OCI-LY7 (cell line): ENCODE measurements around the gene FNTB. TPM values are rescaled to one million over a fixed set of nuclear protein-coding genes. Genes with fewer than 3 reads are reported as not detected.

Experiments used
- BruUV-seq: library from RNA; stranded (reverse); fragments of 400-500 nt; replicated peaks from 2 replicates; lab custom pipeline; 2021; lab: Mats Ljungman, UMichigan
- CTCF ChIA-PET: fragments of 300-600 bp; sonication (Branson Sonifier 250); formaldehyde crosslinking; loops from one replicate; lab custom pipeline; 2022; ENCODE audit warnings: antibody characterized with exemption; ENCODE audit not compliant: unreplicated experiment; lab: Charles Lee
- POLR2A ChIA-PET: fragments of 300-600 bp; sonication (Branson Sonifier 250); formaldehyde crosslinking; loops from one replicate; lab custom pipeline; 2022; ENCODE audit warnings: antibody characterized with exemption; lab: Charles Lee
- DNase-seq: peaks from one replicate; pipeline ENCODE4 v3.0.0-alpha.2; 2015; ENCODE audit warnings: low spot score
- H2AFZ ChIP-seq: fragments of 200-600 bp; sonication (generic), shearing (Covaris generic); 2 replicates; pipeline ENCODE4 v1.6.1; 2014; ENCODE audit warnings: mild to moderate bottlenecking, antibody characterized with exemption, low read length, moderate library complexity
- H3K27ac ChIP-seq: fragments of 200-600 bp; sonication (generic); 2 replicates; pipeline ENCODE4 v1.5.1; 2014; ENCODE audit warnings: mixed run types, low read depth, mild to moderate bottlenecking, moderate library complexity, low read length, inconsistent platforms; ENCODE audit not compliant: poor library complexity, severe bottlenecking
- H3K36me3 ChIP-seq: fragments of 200-600 bp; sonication (generic); 2 replicates; pipeline ENCODE4 v1.6.1; 2014; ENCODE audit warnings: mild to moderate bottlenecking, antibody characterized with exemption, low read length, moderate library complexity, mixed read lengths; ENCODE audit not compliant: insufficient read depth
- H3K4me1 ChIP-seq: fragments of 200-600 bp; sonication (generic); 2 replicates; pipeline ENCODE4 v1.5.1; 2014; ENCODE audit warnings: mild to moderate bottlenecking, low read length; ENCODE audit not compliant: insufficient read depth, poor library complexity, severe bottlenecking
- H3K4me2 ChIP-seq: fragments of 200-600 bp; sonication (generic); 2 replicates; pipeline ENCODE4 v1.6.1; 2014; ENCODE audit warnings: mild to moderate bottlenecking, low read length
- H3K4me3 ChIP-seq: fragments of 200-600 bp; sonication (generic); 2 replicates; pipeline ENCODE4 v1.5.1; 2014; ENCODE audit warnings: mild to moderate bottlenecking, low read depth, low read length; ENCODE audit not compliant: poor library complexity, severe bottlenecking
- H3K79me2 ChIP-seq: fragments of 200-600 bp; sonication (generic); 2 replicates; pipeline ENCODE4 v1.6.1; 2016; ENCODE audit warnings: low read depth, mild to moderate bottlenecking, low read length, moderate library complexity, mixed read lengths; ENCODE audit not compliant: insufficient read depth
- H3K9me2 ChIP-seq: fragments of 200-600 bp; sonication (generic); 2 replicates; pipeline ENCODE4 v1.6.1; 2016; ENCODE audit warnings: mild to moderate bottlenecking, low read length, mixed read lengths; ENCODE audit not compliant: insufficient read depth
- H3K9me3 ChIP-seq: fragments of 200-600 bp; sonication (generic); 2 replicates; pipeline ENCODE4 v1.6.1; 2014; ENCODE audit warnings: mild to moderate bottlenecking, mixed run types, low read length, mixed read lengths
- H4K20me1 ChIP-seq: fragments of 200-600 bp; sonication (generic); 2 replicates; pipeline ENCODE4 v1.6.1; 2014; ENCODE audit warnings: mild to moderate bottlenecking, antibody characterized with exemption, low read length, moderate library complexity, mixed read lengths; ENCODE audit not compliant: insufficient read depth
- EZH2phosphoT487 ChIP-seq: fragments of 200-600 bp; sonication (generic); IDR thresholded peaks from 2 replicates; pipeline ENCODE4 v1.6.1; 2018; ENCODE audit warnings: low read depth, borderline replicate concordance, mild to moderate bottlenecking, mixed run types, antibody characterized with exemption, low read length, moderate library complexity, mixed read lengths
- intact Hi-C: fragments of 100-400 bp; cut with micrococcal nuclease; formaldehyde crosslinking; loops from one replicate; pipeline ENCODE4 v1.10.0; 2022; ENCODE audit not compliant: unreplicated experiment
- total RNA-seq, 2 experiments: library from RNA; depleted of rRNA in 1 of 2; stranded (reverse); fragments of >200 nt in 1 of 2; shearing (Covaris generic) in 1 of 2; gene quantifications; 2 replicates each; pipeline ENCODE4 v1.2.3, GENCODE V29; 2014 to 2022
- TF ChIP-seq, protein P1 (sequence below): fragments of 200-600 bp; sonication (generic); conservative IDR thresholded peaks from 2 replicates; pipeline ENCODE4 v1.5.1; 2014; ENCODE audit warnings: mild to moderate bottlenecking, antibody characterized with exemption, low read length, moderate library complexity, mixed read lengths

Gene FNTB
- total RNA-seq, 2 experiments from 2014 or later, result 9.2 to 18.0 TPM

DNA sequence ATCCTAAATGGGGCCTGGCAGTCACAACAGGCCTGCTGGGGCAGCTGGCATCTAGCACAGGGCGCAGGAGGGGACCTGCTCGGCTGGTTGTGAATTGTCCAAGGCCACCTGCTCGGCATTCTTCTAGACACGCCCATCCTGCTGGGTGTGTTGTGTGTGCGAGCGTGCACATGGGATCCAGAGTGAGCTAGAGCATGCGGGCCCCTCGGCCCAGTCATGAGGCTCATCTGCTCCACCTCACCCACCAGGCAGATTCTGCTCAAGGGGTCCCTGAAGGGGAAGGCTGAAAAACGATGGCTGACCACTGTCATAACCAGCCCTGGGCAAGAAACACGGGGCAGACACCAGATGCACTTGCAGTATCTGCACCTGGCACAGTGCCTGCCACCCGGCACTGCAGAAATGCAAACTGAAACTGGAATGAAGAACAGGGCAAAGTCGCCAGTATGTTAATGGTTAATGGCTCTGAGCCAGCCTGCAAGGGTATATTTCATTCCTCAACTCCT, 83.8 kb downstream of the FNTB start:
- no peak overlapping the region; the same call in 1 of the 2 replicates for H3K4me2 ChIP-seq
- no peaks in the 10 kb centered on the region for H3K79me2 ChIP-seq
- H3K27ac ChIP-seq, result no peak overlapping the region
- H4K20me1 ChIP-seq, result no peaks in the 10 kb centered on the region
- CTCF ChIA-PET, result no interaction called here
- DNase-seq, result no peak
- TF ChIP-seq EZH2phosphoT487, result no peak
- TF ChIP-seq, protein P1, sequence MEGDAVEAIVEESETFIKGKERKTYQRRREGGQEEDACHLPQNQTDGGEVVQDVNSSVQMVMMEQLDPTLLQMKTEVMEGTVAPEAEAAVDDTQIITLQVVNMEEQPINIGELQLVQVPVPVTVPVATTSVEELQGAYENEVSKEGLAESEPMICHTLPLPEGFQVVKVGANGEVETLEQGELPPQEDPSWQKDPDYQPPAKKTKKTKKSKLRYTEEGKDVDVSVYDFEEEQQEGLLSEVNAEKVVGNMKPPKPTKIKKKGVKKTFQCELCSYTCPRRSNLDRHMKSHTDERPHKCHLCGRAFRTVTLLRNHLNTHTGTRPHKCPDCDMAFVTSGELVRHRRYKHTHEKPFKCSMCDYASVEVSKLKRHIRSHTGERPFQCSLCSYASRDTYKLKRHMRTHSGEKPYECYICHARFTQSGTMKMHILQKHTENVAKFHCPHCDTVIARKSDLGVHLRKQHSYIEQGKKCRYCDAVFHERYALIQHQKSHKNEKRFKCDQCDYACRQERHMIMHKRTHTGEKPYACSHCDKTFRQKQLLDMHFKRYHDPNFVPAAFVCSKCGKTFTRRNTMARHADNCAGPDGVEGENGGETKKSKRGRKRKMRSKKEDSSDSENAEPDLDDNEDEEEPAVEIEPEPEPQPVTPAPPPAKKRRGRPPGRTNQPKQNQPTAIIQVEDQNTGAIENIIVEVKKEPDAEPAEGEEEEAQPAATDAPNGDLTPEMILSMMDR, result no peak
- H3K4me3 ChIP-seq, result no peak overlapping the region
- H3K9me2 ChIP-seq, result no peaks in the 10 kb centered on the region
- peaks cover 48% of the 10 kb centered on the region for H3K36me3 ChIP-seq
- H3K4me1 ChIP-seq, result no peaks in the 10 kb centered on the region
- H3K9me3 ChIP-seq, result no peaks in the 10 kb centered on the region
- no peak overlapping the region for H2AFZ ChIP-seq
- intact Hi-C loops, result no loop called here
- POLR2A ChIA-PET, result no interaction called here
- no TSS peak for BruUV-seq

DNA sequence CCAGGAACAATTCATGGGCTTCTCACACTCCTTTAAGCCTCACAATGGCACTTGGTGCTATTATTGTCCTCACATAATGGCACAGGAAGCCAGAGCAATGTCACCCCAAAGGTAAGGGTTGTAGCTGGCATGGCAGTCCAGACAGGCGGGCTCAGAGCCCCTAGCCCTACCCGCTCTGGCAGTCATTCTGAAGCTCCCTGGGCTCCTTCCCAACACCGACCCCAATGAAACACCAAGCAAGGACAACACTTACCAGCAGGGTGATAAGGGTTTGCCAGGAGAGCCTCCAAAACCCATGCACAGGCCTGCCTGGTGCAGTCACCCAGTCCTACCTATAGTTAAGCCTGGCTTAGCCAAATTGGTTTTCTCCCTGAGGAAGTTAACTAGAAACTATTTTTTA, 84.8 kb downstream of the FNTB start:
- TF ChIP-seq EZH2phosphoT487, result no peak
- TF ChIP-seq, protein P1, result no peak
- H3K9me2 ChIP-seq, result no peaks in the 10 kb centered on the region
- intact Hi-C loops, result no loop called here
- H2AFZ ChIP-seq, result no peak overlapping the region
- H3K4me3 ChIP-seq, result no peak overlapping the region
- no peaks in the 10 kb centered on the region for H3K79me2 ChIP-seq
- no peak overlapping the region for H3K4me2 ChIP-seq
- no peaks in the 10 kb centered on the region for H3K9me3 ChIP-seq
- no peaks in the 10 kb centered on the region for H3K4me1 ChIP-seq
- H4K20me1 ChIP-seq, result no peaks in the 10 kb centered on the region
- peaks cover 48% of the 10 kb centered on the region for H3K36me3 ChIP-seq
- POLR2A ChIA-PET, result no interaction called here
- CTCF ChIA-PET, result no interaction called here
- no peak overlapping the region for H3K27ac ChIP-seq
- no TSS peak for BruUV-seq
- no peak for DNase-seq

DNA sequence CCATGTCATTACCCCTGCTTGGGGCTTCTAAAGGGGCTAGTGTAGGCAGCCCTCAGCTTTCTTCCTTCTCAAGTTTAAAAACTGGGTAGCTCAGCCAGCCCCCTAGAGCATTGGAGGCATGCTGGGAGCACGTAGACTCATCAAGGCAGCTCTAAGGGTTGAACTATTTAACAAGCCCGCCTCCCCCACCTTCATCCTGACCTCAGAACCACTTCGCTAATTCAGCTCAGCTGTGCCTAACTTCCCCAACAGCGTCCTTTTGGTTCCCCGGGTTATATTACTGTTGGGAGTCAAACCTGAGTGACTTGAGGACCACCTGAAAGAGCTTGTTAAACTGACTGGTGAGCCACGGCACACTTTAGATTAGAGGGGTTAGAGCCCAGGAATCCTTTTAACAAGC, 85.6 kb downstream of the FNTB start:
- no peak overlapping the region for H2AFZ ChIP-seq
- intact Hi-C loops, result no loop called here
- H3K4me2 ChIP-seq, result no peak overlapping the region
- no peak overlapping the region for H3K27ac ChIP-seq
- no peak for TF ChIP-seq EZH2phosphoT487
- TF ChIP-seq, protein P1, result no peak
- DNase-seq, result no peak
- H3K9me3 ChIP-seq, result no peaks in the 10 kb centered on the region
- no peak overlapping the region for H3K4me3 ChIP-seq
- H3K9me2 ChIP-seq, result no peaks in the 10 kb centered on the region
- H3K36me3 ChIP-seq, result peaks cover 54% of the 10 kb centered on the region
- no TSS peak for BruUV-seq
- CTCF ChIA-PET, result no interaction called here
- no peaks in the 10 kb centered on the region for H3K4me1 ChIP-seq
- H3K79me2 ChIP-seq, result no peaks in the 10 kb centered on the region
- H4K20me1 ChIP-seq, result no peaks in the 10 kb centered on the region
- POLR2A ChIA-PET, result no interaction called here
